Testis (tissue), 3 donors: ENCODE results near the gene RASA3. TPM values are rescaled to one million over a fixed set of nuclear protein-coding genes. Genes with fewer than 3 reads are reported as not detected.

Experiments used
- DNase-seq: peaks from one replicate; pipeline ENCODE4 v3.0.0-alpha.2; 2019
- H3K27ac ChIP-seq, 2 donors: fragments of 200-600 bp; sonication (generic); one replicate each; pipeline ENCODE4 v1.5.1; 2019
- H3K27me3 ChIP-seq: fragments of 200-600 bp; sonication (generic); one replicate; pipeline ENCODE4 v1.5.1; 2019
- H3K36me3 ChIP-seq: fragments of 200-600 bp; sonication (generic); one replicate; pipeline ENCODE4 v1.5.1; 2017; ENCODE audit warnings: low read depth; ENCODE audit errors: missing control alignments
- H3K4me1 ChIP-seq: fragments of 200-600 bp; sonication (generic); one replicate; pipeline ENCODE4 v1.5.1; 2019
- H3K4me3 ChIP-seq, 2 donors: fragments of 200-600 bp; sonication (generic); one replicate each; pipeline ENCODE4 v1.5.1; 2017 to 2019
- H3K9me3 ChIP-seq: fragments of 200-600 bp; sonication (generic); one replicate; pipeline ENCODE4 v1.5.1; 2017
- CTCF ChIP-seq, 3 experiments: fragments of 450-650 bp in 2 of 3; fragments of 200-600 bp in 1 of 3; sonication (generic) in 1 of 3; IDR thresholded peaks; one replicate each; pipeline ENCODE4 v1.5.1; 2016 to 2019; ENCODE audit warnings: antibody characterized with exemption in 3 of 3, mild to moderate bottlenecking in 2 of 3, moderate library complexity in 1 of 3
- POLR2A ChIP-seq: fragments of 450-650 bp; IDR thresholded peaks from one replicate; pipeline ENCODE4 v1.6.1; 2017; ENCODE audit warnings: antibody characterized with exemption, mild to moderate bottlenecking, moderate library complexity
- WGBS, 2 donors: methylation state at CpG; one replicate each; pipeline ENCODE4 v1.1.5; 2018; 5-methylcytosine and 5-hydroxymethylcytosine counted together
- intact Hi-C: fragments of 100-400 bp; cut with DNase I; formaldehyde crosslinking; loops from one replicate; pipeline ENCODE4 v1.15.1; 2023; ENCODE audit warnings: low total_unique reads
- polyA plus RNA-seq: library from polyadenylated mRNA; stranded (reverse); fragments of 350-450 nt; fragmentation: Illumina TruSeq; extraction: RNeasy Lipid Tissue Mini Kit (QIAGEN cat#74804); gene quantifications from one replicate; pipeline ENCODE4 v1.2.3, GENCODE V29; 2014; ENCODE audit warnings: low read depth, low replicate concordance; ENCODE audit not compliant: insufficient read depth
- total RNA-seq, 2 donors: library from RNA; depleted of rRNA; stranded (reverse); fragments of >200 nt; gene quantifications; one replicate each; pipeline ENCODE4 v1.2.3, GENCODE V29; 2016

Gene RASA3
- total and polyA plus RNA-seq, 3 donors from 2014 or later, result 13.2 to 21.6 (median 16.4) TPM

GRCh38 chr13:114038900-114039299 is 93.5 kb downstream of the RASA3 start:
- Histone ChIP-seq H3K9me3 (no peaks in the 10 kb centered on the region), H3K27me3 (no peaks in the 10 kb centered on the region), H3K27ac (no peak overlapping the region), H3K4me1 (peaks cover 14% of the 10 kb centered on the region), H3K4me3 (no peak overlapping the region), H3K36me3 (no peaks in the 10 kb centered on the region)
- DNase-seq, result no peak
- intact Hi-C loops, result no loop called here
- 94 to 95% methylated on average over 7 to 14 of the region's 14 CpGs for WGBS, 2 donors
- no peak for TF ChIP-seq CTCF (IDR thresholded peaks at IDR 0.05)
- TF ChIP-seq POLR2A, result no peak

GRCh38 chr13:114038211-114038613 is 94.2 kb downstream of the RASA3 start:
- Histone ChIP-seq H3K4me1 (peaks cover 14% of the 10 kb centered on the region), H3K4me3 (no peak overlapping the region), H3K9me3 (no peaks in the 10 kb centered on the region), H3K36me3 (no peaks in the 10 kb centered on the region), H3K27ac (no peak overlapping the region), H3K27me3 (no peaks in the 10 kb centered on the region)
- WGBS, 2 donors, result 70 to 85% methylated on average over 19 of the region's 19 CpGs
- DNase-seq, result no peak
- intact Hi-C loops, result no loop called here
- TF ChIP-seq POLR2A (no peak), CTCF (IDR thresholded peaks at IDR 0.05) (no peak)

- no peak for DNase-seq
- WGBS, 2 donors, result 88 to 93% methylated on average over 20 to 21 of the region's 21 CpGs
- H3K4me3 ChIP-seq, result no peak overlapping the region
- H3K27ac ChIP-seq, result no peak overlapping the region
- intact Hi-C loops, result no loop called here
- no peaks in the 10 kb centered on the region for H3K36me3 ChIP-seq
- no peak for TF ChIP-seq CTCF (IDR thresholded peaks at IDR 0.05)
- no peak for TF ChIP-seq POLR2A
- H3K4me1 ChIP-seq, result peaks cover 14% of the 10 kb centered on the region
- no peaks in the 10 kb centered on the region for H3K9me3 ChIP-seq
- no peaks in the 10 kb centered on the region for H3K27me3 ChIP-seq
Observed at GRCh38 chr13:114037674-114038073, 94.7 kb downstream of the RASA3 start.

GRCh38 chr13:114035583-114036531 is 96.6 kb downstream of the RASA3 start:
- Histone ChIP-seq H3K27me3 (no peaks in the 10 kb centered on the region), H3K27ac (peak overlapping the region in 1 of 2 donors; percentile 48), H3K36me3 (no peaks in the 10 kb centered on the region), H3K4me1 (peaks cover 14% of the 10 kb centered on the region), H3K9me3 (no peaks in the 10 kb centered on the region), H3K4me3 (no peak overlapping the region)
- DNase-seq, result peak; percentile 65
- WGBS, 2 donors, result 46 to 71% methylated on average over 27 to 40 of the region's 40 CpGs
- TF ChIP-seq CTCF (IDR thresholded peaks at IDR 0.05), result no peak
- no peak for TF ChIP-seq POLR2A
- intact Hi-C loops, result no loop called here
